ENCODE results near the gene PSMA1.
A peak's percentile ranks its signal among the peaks of the same experiment; 100 is the strongest.
"Not testable (repeated sequence)": the region's sequence is repeated elsewhere in the genome, so short reads cannot be mapped to it uniquely, and the experiment has no call there.

The PSMA1 gene

DNA sequence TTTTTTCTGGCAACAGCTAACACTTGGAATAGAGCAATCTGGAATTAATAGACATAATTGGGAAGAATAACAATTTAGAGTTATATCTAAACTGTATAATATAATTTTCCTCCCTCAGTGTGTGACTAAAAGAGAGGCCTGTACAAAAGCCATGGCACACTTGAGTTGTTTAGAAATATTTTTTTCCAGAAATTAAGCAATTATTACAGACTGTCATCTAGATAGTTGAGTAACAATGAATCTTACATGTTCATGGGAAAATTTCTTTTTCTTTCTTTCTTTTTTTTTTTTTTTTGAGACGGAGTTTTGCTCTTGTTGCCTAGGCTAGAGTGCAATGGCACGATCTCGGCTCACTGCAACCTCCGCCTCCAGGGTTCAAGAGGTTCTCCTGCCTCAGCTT is 15.0 kb upstream of the PSMA1 start:
- not testable (repeated sequence) for H3K4me3 ChIP-seq (ENCODE audit: insufficient read depth, low read depth, low read length); H3K36me3 ChIP-seq (ENCODE audit: control insufficient read depth, insufficient read depth, low read length); H3K4me1 ChIP-seq (ENCODE audit: control insufficient read depth, insufficient read depth, low read length); H3K27ac ChIP-seq (ENCODE audit: insufficient read depth, low read depth, low read length, poor library complexity, severe bottlenecking); H3K27me3 ChIP-seq (ENCODE audit: control insufficient read depth, insufficient read depth, low read length, poor library complexity, severe bottlenecking); H3K9me3 ChIP-seq (ENCODE audit: control insufficient read depth, low read length)
- WGBS, 2 experiments = 91 to 99% methylated on average over 4 of the region's 4 CpGs

DNA sequence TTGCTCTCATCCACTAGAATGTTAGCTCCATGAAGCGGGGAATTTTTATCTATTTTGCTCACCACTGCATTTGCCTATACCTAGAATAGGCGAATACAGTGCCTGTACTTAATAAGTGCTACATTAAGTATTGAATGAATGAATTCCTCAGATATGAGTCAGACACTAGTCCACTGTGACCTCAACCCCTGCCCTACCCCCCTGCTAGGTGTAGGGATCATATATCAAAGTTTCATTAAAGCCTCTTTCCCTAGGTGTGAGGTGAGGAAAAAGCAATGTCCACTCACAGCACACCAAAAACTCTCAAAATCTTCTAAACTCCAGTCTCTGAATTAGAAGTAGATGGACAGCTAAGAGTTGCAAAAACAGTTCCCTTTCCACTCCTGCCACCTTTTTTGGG is 9.8 kb upstream of the PSMA1 start:
- no peak overlapping the region for H3K27ac ChIP-seq (ENCODE audit: insufficient read depth, low read depth, low read length, poor library complexity, severe bottlenecking)

DNA sequence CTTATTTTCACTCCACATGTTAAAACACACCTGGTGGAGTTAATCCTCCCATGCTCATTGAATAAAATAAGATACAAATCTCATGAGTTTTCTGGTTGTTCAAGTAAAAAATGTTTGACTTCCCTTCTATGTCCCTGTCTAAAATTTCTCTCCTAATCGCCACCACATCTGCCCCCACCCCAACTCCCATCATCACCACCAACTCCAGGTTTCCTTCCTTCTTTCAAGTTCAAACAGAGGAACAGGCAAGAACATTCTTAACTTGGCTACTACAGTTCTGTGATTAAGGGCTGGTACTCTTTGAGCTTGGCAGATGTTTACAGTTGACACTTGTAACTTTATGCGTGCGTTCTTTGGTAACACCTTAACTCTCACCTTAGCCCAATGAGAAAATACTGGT is 9.1 kb upstream of the PSMA1 start:
- Histone ChIP-seq H3K9me3 (ENCODE audit: control insufficient read depth, low read length) (no peaks in the 10 kb centered on the region), H3K4me3 (ENCODE audit: insufficient read depth, low read depth, low read length) (no peak overlapping the region), H3K27me3 (ENCODE audit: control insufficient read depth, insufficient read depth, low read length, poor library complexity, severe bottlenecking) (no peaks in the 10 kb centered on the region), H3K36me3 (ENCODE audit: control insufficient read depth, insufficient read depth, low read length) (no peaks in the 10 kb centered on the region), H3K4me1 (ENCODE audit: control insufficient read depth, insufficient read depth, low read length) (no peaks in the 10 kb centered on the region), H3K27ac (ENCODE audit: insufficient read depth, low read depth, low read length, poor library complexity, severe bottlenecking) (no peak overlapping the region)
- 84 to 86% methylated on average over 3 of the region's 3 CpGs for WGBS, 2 experiments

More for the DNA sequence above, 9.8 kb upstream of the PSMA1 start:
- Histone ChIP-seq H3K4me1 (ENCODE audit: control insufficient read depth, insufficient read depth, low read length) (no peaks in the 10 kb centered on the region), H3K4me3 (ENCODE audit: insufficient read depth, low read depth, low read length) (no peak overlapping the region), H3K36me3 (ENCODE audit: control insufficient read depth, insufficient read depth, low read length) (no peaks in the 10 kb centered on the region), H3K9me3 (ENCODE audit: control insufficient read depth, low read length) (no peaks in the 10 kb centered on the region), H3K27me3 (ENCODE audit: control insufficient read depth, insufficient read depth, low read length, poor library complexity, severe bottlenecking) (no peaks in the 10 kb centered on the region)
- WGBS, 2 experiments = 94 to 100% methylated on average over 1 to 2 of the region's 2 CpGs

DNA sequence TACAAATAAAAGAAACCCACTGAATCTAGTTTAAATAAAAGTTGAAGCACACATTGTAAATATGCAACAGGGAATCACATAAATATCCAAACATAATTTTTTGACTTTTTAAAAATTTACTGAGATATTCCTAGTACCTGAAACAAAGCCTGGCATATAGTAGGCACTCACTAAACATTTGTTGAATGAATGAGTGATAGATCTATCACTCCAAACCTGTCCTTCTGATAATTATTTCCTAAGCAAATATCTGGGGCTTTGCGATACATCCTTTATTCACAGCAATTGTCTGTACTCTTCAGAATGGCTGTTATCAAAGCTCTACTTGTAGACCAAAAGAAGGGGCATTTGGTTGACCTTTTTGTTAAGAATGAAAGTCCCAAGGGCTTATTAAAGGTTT is 2.6 kb upstream of the PSMA1 start:
- Histone ChIP-seq H3K4me3 (ENCODE audit: insufficient read depth, low read depth, low read length) (no peak overlapping the region), H3K36me3 (ENCODE audit: control insufficient read depth, insufficient read depth, low read length) (peaks cover 6% of the 10 kb centered on the region), H3K27ac (ENCODE audit: insufficient read depth, low read depth, low read length, poor library complexity, severe bottlenecking) (no peak overlapping the region), H3K27me3 (ENCODE audit: control insufficient read depth, insufficient read depth, low read length, poor library complexity, severe bottlenecking) (no peaks in the 10 kb centered on the region), H3K9me3 (ENCODE audit: control insufficient read depth, low read length) (no peaks in the 10 kb centered on the region), H3K4me1 (ENCODE audit: control insufficient read depth, insufficient read depth, low read length) (peaks cover 5% of the 10 kb centered on the region)
- WGBS, 2 experiments = 95 to 100% methylated on average over 1 of the region's 1 CpG

DNA sequence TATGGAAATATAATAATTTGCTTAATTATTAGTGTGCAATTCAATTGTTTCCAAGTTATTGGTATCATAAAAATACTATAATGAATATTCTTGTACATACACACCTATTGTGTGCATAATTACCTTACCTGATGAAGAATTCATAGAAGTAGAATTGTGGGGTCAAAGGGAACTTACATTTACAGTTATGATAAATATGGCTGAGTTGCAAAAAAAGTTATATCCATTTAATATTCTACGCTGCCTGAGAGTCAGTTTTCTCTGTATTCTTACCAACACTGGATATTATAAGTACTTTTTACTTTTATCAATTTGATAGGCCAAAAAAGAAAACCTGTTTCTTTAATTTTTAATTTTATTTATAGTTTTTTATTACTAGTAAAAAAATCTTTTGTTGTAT is 2.1 kb upstream of the PSMA1 start:
- no peak overlapping the region for H3K4me3 ChIP-seq (ENCODE audit: insufficient read depth, low read depth, low read length)
- WGBS, 2 experiments = no CpG with 5 or more reads among the region's 1 CpG
- H3K4me1 ChIP-seq (ENCODE audit: control insufficient read depth, insufficient read depth, low read length) = peaks cover 5% of the 10 kb centered on the region

DNA sequence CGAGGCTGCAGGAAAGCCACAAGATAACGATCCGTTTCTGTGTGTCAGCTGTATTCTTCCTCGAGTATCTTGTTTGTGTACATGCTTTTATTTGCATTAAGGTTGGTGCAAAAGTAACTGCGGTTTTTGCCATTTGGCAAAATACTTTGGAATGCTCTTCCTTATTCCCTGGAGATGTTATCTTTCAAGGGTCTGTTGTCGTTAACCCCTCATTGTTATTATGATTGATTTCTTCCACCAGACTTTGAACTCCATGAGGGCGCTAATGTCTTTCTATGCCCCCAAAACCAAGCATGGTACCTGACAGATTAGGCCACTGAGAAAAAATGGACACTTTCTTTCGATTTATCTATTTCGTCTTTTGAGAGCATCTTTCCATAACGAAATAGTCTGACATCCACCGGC is 563 bp upstream of the PSMA1 start:
- H3K9me3 ChIP-seq (ENCODE audit: control insufficient read depth, low read length) = no peaks in the 10 kb centered on the region
- WGBS, 2 experiments = 30% methylated on average over 11 of the region's 11 CpGs
- H3K27ac ChIP-seq (ENCODE audit: insufficient read depth, low read depth, low read length, poor library complexity, severe bottlenecking) = peak overlapping the region; percentile 20
- peak overlapping the region; percentile 98 for H3K4me3 ChIP-seq (ENCODE audit: insufficient read depth, low read depth, low read length)
- no peaks in the 10 kb centered on the region for H3K27me3 ChIP-seq (ENCODE audit: control insufficient read depth, insufficient read depth, low read length, poor library complexity, severe bottlenecking)
- peaks cover 5% of the 10 kb centered on the region for H3K4me1 ChIP-seq (ENCODE audit: control insufficient read depth, insufficient read depth, low read length)
- H3K36me3 ChIP-seq (ENCODE audit: control insufficient read depth, insufficient read depth, low read length) = peaks cover 14% of the 10 kb centered on the region

More for the DNA sequence above, 2.1 kb upstream of the PSMA1 start:
- Histone ChIP-seq H3K36me3 (ENCODE audit: control insufficient read depth, insufficient read depth, low read length) (peaks cover 10% of the 10 kb centered on the region), H3K9me3 (ENCODE audit: control insufficient read depth, low read length) (no peaks in the 10 kb centered on the region), H3K27ac (ENCODE audit: insufficient read depth, low read depth, low read length, poor library complexity, severe bottlenecking) (no peak overlapping the region), H3K27me3 (ENCODE audit: control insufficient read depth, insufficient read depth, low read length, poor library complexity, severe bottlenecking) (no peaks in the 10 kb centered on the region)

DNA sequence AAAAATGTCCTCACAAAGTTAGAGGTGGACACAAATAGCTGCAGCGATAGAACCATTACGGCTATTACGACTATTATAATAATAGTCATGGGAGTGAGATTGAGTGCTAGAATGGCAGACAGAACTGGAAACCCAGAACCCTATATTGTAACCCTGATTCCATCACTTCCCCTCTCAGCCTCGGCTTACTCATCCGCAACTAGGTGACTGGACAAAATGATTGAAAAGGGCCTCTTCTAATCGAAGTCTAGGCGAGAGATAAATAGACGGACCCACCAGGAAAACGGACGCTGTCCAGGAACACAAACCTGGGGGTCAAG is 629 bp downstream of the PSMA1 start:
- Histone ChIP-seq H3K4me3 (ENCODE audit: insufficient read depth, low read depth, low read length) (peak overlapping the region; percentile 98), H3K36me3 (ENCODE audit: control insufficient read depth, insufficient read depth, low read length) (peaks cover 21% of the 10 kb centered on the region), H3K4me1 (ENCODE audit: control insufficient read depth, insufficient read depth, low read length) (peaks cover 5% of the 10 kb centered on the region), H3K9me3 (ENCODE audit: control insufficient read depth, low read length) (no peaks in the 10 kb centered on the region), H3K27me3 (ENCODE audit: control insufficient read depth, insufficient read depth, low read length, poor library complexity, severe bottlenecking) (no peaks in the 10 kb centered on the region), H3K27ac (ENCODE audit: insufficient read depth, low read depth, low read length, poor library complexity, severe bottlenecking) (peak overlapping the region; percentile 83)
- WGBS, 2 experiments = 2 to 3% methylated on average over 9 to 10 of the region's 10 CpGs

DNA sequence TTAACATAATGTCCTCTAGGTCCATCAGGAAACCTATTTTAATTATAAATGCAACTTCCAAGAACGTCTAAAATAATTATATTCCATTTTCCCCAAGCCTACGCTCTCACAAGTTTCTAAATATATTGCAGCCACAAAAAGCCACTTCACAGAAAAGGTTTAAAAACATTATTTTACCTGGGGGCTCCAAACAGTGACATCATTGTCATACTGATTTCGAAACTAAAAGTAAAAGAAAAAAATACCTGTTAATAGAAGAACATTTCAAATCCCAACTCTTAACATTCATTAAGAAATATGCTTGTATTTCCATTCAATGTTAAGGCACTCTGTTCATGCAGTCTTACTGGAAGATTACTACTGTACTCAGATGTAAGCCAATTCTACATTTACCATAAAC is 1.4 kb downstream of the PSMA1 start:
- Histone ChIP-seq H3K27ac (ENCODE audit: insufficient read depth, low read depth, low read length, poor library complexity, severe bottlenecking) (no peak overlapping the region), H3K9me3 (ENCODE audit: control insufficient read depth, low read length) (no peaks in the 10 kb centered on the region), H3K36me3 (ENCODE audit: control insufficient read depth, insufficient read depth, low read length) (peaks cover 24% of the 10 kb centered on the region), H3K4me3 (ENCODE audit: insufficient read depth, low read depth, low read length) (peak overlapping the region; percentile 98), H3K27me3 (ENCODE audit: control insufficient read depth, insufficient read depth, low read length, poor library complexity, severe bottlenecking) (no peaks in the 10 kb centered on the region), H3K4me1 (ENCODE audit: control insufficient read depth, insufficient read depth, low read length) (peaks cover 5% of the 10 kb centered on the region)
- WGBS, 2 experiments = 93 to 100% methylated on average over 2 to 3 of the region's 3 CpGs

DNA sequence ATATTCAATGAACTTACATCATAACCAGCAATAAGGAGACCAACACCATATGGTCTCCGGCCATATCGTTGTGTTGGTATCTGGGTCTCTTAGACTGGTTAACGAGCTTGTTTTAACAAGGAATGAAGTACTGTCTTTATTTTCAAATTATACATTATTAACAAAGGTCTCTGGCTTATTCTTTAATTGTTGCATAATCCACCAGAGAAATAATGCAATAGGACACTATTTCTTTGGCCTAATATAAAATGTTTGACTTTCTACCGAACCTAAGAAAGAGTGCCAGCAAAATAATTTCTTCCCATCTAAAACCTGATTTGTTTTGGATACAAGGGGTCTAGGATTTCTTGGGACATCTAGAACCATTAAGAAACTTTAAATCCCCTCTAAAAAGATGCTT is 6.4 kb downstream of the PSMA1 start:
- H3K4me1 ChIP-seq (ENCODE audit: control insufficient read depth, insufficient read depth, low read length) = peaks cover under 1% of the 10 kb centered on the region
- no peak overlapping the region for H3K4me3 ChIP-seq (ENCODE audit: insufficient read depth, low read depth, low read length)
- peaks cover 40% of the 10 kb centered on the region for H3K36me3 ChIP-seq (ENCODE audit: control insufficient read depth, insufficient read depth, low read length)
- H3K9me3 ChIP-seq (ENCODE audit: control insufficient read depth, low read length) = no peaks in the 10 kb centered on the region
- no peak overlapping the region for H3K27ac ChIP-seq (ENCODE audit: insufficient read depth, low read depth, low read length, poor library complexity, severe bottlenecking)
- 96% methylated on average over 4 of the region's 4 CpGs; no CpG with 5 or more reads in 1 of the 2 experiments for WGBS, 2 experiments
- H3K27me3 ChIP-seq (ENCODE audit: control insufficient read depth, insufficient read depth, low read length, poor library complexity, severe bottlenecking) = no peaks in the 10 kb centered on the region

DNA sequence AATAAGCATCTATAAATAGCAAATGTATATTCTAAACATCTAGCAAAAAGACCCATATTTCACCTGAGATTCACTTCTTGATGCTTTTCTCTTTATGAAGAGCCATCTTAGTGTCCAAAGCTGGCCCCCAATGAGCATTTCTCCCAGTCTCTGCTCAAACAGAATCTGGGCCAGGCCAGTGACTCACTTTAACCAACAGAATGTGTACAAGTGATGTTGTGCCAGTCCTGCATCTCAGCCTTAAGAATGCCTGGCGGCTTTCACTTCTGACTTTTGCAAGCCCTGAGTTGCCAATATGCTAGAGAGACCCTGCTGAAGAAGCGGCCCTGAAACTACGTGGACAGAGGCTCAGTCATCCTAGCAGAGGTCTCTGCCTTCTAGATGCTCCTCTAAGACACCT is 13.7 kb downstream of the PSMA1 start:
- Histone ChIP-seq H3K27me3 (ENCODE audit: control insufficient read depth, insufficient read depth, low read length, poor library complexity, severe bottlenecking) (no peaks in the 10 kb centered on the region), H3K4me1 (ENCODE audit: control insufficient read depth, insufficient read depth, low read length) (no peaks in the 10 kb centered on the region), H3K36me3 (ENCODE audit: control insufficient read depth, insufficient read depth, low read length) (peaks cover 35% of the 10 kb centered on the region), H3K9me3 (ENCODE audit: control insufficient read depth, low read length) (no peaks in the 10 kb centered on the region), H3K4me3 (ENCODE audit: insufficient read depth, low read depth, low read length) (no peak overlapping the region), H3K27ac (ENCODE audit: insufficient read depth, low read depth, low read length, poor library complexity, severe bottlenecking) (no peak overlapping the region)
- 92 to 95% methylated on average over 3 of the region's 3 CpGs for WGBS, 2 experiments

DNA sequence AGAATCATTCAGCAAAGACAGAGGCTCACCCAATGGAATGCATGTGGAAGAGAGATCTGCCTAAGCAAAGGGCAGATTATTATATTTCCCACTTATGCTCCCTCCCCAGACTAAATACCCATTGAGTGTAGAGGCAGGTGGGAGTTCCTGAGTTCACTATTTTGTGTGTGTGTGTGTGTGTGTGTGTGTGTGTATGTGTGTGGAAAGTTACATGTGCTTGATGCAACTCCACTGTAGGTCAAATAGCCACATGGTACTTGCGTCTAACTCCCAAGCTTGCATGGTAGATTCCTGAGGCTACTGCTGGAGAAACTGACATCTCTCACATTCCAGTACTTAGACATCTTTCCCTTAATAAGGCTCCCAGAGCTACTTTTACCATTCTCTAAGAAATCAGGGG is 17.2 kb downstream of the PSMA1 start:
- no peaks in the 10 kb centered on the region for H3K27me3 ChIP-seq (ENCODE audit: control insufficient read depth, insufficient read depth, low read length, poor library complexity, severe bottlenecking)
- no peak overlapping the region for H3K4me3 ChIP-seq (ENCODE audit: insufficient read depth, low read depth, low read length)
- peaks cover 5% of the 10 kb centered on the region for H3K4me1 ChIP-seq (ENCODE audit: control insufficient read depth, insufficient read depth, low read length)
- peaks cover 29% of the 10 kb centered on the region for H3K36me3 ChIP-seq (ENCODE audit: control insufficient read depth, insufficient read depth, low read length)
- WGBS, 2 experiments = 96 to 97% methylated on average over 1 of the region's 1 CpG
- H3K9me3 ChIP-seq (ENCODE audit: control insufficient read depth, low read length) = no peaks in the 10 kb centered on the region
- H3K27ac ChIP-seq (ENCODE audit: insufficient read depth, low read depth, low read length, poor library complexity, severe bottlenecking) = no peak overlapping the region

All from ectodermal cell (in vitro differentiated cells).